ENCODE results near the gene CDCA3.

Gene CDCA3

DNA sequence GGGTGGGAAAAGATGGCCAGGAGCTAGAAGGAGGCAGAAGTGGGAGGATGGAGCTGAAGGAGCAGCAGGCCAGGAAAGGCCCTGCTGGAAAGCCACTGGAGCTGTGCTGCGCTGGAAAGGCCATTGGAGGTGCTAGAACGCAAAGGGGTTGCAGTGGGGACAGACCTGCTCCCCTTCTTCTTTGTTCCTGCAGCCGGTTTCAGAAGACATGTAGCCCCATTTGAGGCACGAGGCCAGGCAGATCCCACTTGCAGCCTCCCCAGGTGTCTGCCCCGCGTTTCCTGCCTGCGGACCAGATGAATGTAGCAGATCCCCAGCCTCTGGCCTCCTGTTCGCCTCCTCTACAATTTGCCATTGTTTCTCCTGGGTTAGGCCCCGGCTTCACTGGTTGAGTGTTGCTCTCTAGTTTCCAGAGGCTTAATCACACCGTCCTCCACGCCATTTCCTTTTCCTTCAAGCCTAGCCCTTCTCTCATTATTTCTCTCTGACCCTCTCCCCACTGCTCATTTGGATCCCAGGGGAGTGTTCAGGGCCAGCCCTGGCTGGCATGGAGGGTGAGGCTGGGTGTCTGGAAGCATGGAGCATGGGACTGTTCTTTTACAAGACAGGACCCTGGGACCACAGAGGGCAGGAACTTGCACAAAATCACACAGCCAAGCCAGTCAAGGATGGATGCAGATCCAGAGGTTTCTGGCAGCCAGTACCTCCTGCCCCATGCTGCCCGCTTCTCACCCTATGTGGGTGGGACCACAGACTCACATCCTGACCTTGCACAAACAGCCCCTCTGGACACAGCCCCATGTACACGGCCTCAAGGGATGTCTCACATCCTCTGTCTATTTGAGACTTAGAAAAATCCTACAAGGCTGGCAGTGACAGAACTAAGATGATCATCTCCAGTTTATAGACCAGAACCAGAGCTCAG, 31.7 kb downstream of the CDCA3 start:
- no peak for DNase-seq

DNA sequence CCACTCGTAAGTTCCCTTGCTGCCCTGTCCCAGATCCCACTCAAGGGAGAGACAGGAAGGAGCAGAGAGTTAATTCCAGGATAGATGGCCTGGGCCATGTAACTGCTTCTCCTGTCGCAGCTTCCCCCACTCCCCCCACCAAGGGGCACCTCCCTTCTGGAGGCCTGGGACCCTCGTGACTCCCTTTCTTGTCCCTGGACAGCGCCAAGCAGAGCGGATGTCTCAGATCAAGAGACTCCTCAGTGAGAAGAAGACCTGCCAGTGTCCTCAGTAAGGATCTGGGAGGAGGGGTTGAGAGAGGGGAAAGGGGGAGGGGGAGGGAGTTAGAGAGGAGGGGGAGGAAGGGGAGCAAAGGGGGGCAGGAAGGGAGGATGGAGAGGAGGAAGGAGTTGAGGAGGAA, 32.4 kb downstream of the CDCA3 start:
- no peak for DNase-seq

DNA sequence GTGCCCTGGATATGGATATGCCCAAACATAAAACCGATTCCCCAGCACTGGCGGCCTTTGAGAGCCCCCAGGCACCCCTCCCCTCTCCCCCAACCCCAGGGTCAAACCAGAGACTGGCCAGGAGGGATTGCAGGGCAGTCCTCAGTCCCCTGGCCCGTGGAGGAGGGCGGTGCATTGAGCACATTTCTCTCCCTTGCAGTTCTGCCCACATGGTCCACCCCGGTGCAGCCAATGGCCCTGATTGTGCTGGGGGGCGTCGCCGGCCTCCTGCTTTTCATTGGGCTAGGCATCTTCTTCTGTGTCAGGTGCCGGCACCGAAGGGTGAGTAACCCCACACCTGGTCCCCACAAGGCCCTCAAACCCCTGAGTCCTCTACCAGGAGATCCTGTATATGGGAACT, 32.9 kb downstream of the CDCA3 start:
- DNase-seq = no peak

DNA sequence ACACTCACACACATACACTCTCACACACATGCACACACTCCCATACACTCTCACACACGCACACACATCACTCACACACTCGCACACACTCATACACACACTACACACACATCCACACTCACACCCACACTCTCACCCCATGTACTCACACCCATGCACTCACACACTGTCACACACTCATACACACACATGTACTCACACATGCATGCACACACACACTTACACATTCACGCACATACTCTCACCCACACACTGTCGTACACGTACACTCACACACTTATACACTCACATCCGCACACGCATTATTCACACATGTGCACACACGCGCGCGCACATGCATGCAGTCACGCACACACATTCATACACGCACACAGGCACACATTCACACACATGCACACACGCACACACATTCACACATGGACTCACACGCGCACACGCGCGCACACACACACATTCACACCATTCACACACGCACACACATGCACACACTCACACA, 33.4 kb downstream of the CDCA3 start:
- DNase-seq = no peak

DNA sequence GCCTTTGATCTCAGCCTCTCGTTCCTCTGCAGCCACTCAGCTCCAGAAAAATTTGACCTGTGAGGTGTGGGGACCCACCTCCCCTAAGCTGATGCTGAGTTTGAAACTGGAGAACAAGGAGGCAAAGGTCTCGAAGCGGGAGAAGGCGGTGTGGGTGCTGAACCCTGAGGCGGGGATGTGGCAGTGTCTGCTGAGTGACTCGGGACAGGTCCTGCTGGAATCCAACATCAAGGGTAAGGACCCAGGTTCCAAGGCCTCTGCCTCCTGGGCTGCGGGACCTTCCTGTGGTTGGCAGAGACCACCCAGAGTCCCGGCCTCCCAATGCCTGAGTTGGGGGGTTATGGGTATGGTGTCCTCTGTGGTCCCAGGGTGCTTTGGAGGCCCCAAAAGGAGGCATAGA, 34.0 kb downstream of the CDCA3 start:
- no peak for DNase-seq

DNA sequence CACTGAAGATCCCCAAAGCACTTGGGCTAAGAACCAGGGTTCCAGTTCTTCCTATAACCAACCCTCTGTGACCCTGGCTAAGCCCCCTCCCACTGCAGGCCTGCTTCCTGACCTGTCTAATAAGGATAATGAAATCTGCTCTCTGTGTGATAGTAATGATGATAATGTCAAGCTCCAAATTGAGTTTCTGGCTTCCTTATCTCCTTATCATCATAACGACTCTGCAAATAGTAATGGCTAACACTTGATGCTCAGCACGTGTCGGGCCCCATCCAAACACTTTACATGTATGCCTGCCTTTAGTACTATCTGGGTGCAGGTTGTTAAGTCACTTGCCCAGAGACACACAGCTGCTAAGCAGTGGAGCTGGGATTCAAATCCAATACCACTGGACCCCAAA, 34.5 kb downstream of the CDCA3 start:
- no peak for DNase-seq

DNA sequence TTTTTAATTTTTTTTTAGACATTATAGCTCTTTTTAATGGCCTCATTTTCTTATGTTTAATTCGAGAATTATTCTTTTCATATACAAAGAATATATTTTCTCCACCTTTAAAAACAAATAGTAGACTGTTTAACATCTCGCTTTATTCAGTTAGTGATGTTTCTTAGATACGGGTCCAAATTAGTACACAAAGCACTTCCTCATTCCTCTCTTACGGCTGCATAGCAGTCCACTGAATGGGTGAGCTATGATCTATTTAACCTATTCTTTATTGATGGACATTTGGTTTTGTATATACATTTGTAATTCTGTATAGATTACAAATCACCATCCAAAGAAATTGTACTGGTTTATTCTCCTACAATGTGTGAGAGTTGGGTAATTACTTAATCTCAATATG, 37.7 kb downstream of the CDCA3 start:
- no peak for DNase-seq

DNA sequence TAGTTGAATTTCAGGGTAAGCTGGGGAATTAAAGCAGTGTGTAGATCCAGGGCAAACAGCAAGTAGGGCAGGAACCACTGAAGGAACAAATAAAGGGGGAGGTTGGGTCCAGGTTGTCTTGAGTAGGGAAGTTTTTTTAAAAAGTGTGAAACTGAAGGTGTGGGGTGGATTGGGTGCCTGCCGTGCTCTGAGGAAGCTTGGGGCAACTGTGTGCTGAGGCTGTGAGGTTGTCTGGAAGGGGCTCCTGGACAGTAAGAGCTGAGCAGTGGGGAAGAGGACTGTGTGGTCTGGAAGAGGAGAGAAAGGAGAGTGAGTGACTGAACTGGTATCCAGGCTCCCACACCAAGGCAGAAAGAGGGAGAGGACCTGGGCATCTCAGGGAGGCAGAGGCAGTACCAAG, 40.3 kb downstream of the CDCA3 start:
- DNase-seq = no peak

DNA sequence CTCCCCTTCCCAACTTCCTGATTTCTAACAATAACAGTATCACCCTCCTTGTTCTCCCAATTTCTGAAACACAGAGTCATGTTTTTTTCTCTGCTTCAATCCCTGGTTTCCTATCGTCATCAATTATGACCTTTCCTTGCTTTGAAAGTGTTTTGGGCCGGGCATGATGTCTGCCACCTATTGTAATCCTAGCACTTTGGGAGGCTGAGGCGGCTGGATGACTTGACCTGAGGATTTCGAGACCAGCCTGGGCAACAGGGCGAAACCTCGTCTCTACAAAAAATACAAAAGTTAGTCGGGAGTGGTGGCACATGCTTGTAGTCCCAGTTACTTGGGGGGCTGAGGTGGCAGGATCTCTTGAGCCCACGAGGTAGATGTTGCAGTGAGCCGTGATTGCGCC, 42.0 kb downstream of the CDCA3 start:
- no peak for DNase-seq

DNA sequence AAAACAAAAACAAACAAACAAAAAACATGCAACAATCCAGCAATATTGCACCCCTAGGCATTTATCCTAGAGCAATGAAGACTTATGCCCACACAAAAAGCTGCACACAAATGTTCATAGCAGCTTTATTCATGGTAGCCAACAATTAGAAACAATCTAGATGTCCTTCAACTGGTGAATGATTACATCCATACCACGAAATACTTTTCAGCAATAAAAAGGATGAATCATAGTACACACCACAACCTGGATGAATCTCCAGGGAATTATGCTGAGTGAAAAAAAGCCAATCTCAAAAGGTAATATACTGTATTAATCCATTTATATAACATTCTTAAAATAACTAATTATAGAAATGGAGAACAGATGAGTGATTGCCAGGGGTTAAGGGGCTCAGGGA, 43.9 kb downstream of the CDCA3 start:
- no peak for DNase-seq

DNA sequence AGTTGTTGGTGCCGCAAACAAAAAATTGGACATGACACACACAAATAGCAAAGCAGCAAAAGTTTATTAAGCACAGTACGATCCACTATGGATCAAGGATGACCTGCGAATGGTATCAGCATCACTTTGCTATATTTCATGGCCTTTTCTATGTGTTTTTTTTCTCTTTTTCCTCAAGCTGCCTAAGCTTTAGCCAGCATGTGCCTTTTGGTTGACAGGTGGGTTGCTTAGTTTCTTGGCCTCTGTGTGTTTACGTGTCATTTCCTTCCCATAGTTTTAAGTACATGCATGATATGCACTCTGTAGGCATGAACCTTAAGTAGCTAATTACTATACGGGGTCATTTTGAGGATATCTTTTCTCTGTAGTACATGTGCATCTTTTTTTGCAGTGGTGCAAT, 51.9 kb downstream of the CDCA3 start:
- DNase-seq = no peak
